Activated effector memory CD4-positive, alpha-beta T cell treated with anti-CD3 and anti-CD28 coated beads, Interleukin-2, amount 50 U/mL, for 16 hours (primary cell): ENCODE data around the gene TMEM114.
A peak's percentile ranks its signal among the peaks of the same experiment; 100 is the strongest.
"Not testable (repeated sequence)": the region's sequence is repeated elsewhere in the genome, so short reads cannot be mapped to it uniquely, and the experiment has no call there.

ENCODE experiments used
- DNase-seq: peaks from one replicate; pipeline ENCODE4 v3.0.0-alpha.2; 2020

The TMEM114 gene

GRCh38 chr16:8572919-8573724 is 17.2 kb downstream of the TMEM114 start:
- peak; percentile 21 for DNase-seq

GRCh38 chr16:8572063-8572918 is 18.0 kb downstream of the TMEM114 start:
- peak; percentile 31 for DNase-seq

GRCh38 chr16:8571061-8571596 is 19.2 kb downstream of the TMEM114 start:
- peak; percentile 4 for DNase-seq

- DNase-seq = peak; percentile 30
Observed at GRCh38 chr16:8570393-8570792, 19.9 kb downstream of the TMEM114 start.

GRCh38 chr16:8569650-8570346 is 20.5 kb downstream of the TMEM114 start:
- DNase-seq = no peak

- no peak for DNase-seq
Observed at GRCh38 chr16:8568231-8568617, 22.1 kb downstream of the TMEM114 start.

GRCh38 chr16:8567355-8568230 is 22.7 kb downstream of the TMEM114 start:
- DNase-seq = peak; percentile 87

GRCh38 chr16:8565498-8565897 is 24.8 kb downstream of the TMEM114 start:
- no peak for DNase-seq

GRCh38 chr16:8564934-8565345 is 25.4 kb downstream of the TMEM114 start:
- no peak for DNase-seq

GRCh38 chr16:8563944-8564540 is 26.3 kb downstream of the TMEM114 start:
- DNase-seq = not testable (repeated sequence)

- DNase-seq = no peak
Observed at GRCh38 chr16:8561496-8561895, 28.8 kb downstream of the TMEM114 start.

- no peak for DNase-seq
Observed at GRCh38 chr16:8555400-8555799, 34.9 kb downstream of the TMEM114 start.

GRCh38 chr16:8554881-8555280 is 35.4 kb downstream of the TMEM114 start:
- DNase-seq = no peak

GRCh38 chr16:8554022-8554421 is 36.3 kb downstream of the TMEM114 start:
- DNase-seq = no peak

GRCh38 chr16:8552487-8553221 is 37.7 kb downstream of the TMEM114 start:
- DNase-seq = no peak

GRCh38 chr16:8551388-8552332 is 38.7 kb downstream of the TMEM114 start:
- DNase-seq = no peak

- no peak for DNase-seq
Observed at GRCh38 chr16:8550728-8551387, 39.5 kb downstream of the TMEM114 start.

- DNase-seq = no peak
Observed at GRCh38 chr16:8549843-8550412, 40.4 kb downstream of the TMEM114 start.

GRCh38 chr16:8548166-8548565 is 42.1 kb downstream of the TMEM114 start:
- DNase-seq = no peak
